ENCODE measurements around the gene NFYC.

DNA sequence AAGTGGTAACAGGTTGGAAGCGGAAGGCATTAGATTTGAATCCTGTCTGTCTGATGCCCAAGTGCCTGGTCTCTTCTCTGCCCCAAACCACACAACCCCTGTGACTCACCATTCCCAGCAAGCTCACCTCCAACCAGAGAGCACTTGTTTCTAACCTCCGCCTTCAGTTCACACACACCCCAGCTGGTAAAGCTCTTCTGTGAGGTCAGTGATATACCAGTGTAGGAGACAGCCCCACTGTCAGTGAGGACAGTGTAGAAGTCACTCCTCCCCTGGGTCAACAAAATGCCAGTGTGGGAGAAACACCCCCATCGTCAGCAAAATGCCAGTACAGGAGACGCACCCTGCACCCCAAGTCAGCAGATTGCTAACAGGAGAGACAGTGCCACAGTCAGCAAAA lies 28.6 kb upstream of the NFYC start:
- TF ChIP-seq POLR2A (IDR thresholded peaks at IDR 0.05), result no peak
- TF ChIP-seq, protein P1, sequence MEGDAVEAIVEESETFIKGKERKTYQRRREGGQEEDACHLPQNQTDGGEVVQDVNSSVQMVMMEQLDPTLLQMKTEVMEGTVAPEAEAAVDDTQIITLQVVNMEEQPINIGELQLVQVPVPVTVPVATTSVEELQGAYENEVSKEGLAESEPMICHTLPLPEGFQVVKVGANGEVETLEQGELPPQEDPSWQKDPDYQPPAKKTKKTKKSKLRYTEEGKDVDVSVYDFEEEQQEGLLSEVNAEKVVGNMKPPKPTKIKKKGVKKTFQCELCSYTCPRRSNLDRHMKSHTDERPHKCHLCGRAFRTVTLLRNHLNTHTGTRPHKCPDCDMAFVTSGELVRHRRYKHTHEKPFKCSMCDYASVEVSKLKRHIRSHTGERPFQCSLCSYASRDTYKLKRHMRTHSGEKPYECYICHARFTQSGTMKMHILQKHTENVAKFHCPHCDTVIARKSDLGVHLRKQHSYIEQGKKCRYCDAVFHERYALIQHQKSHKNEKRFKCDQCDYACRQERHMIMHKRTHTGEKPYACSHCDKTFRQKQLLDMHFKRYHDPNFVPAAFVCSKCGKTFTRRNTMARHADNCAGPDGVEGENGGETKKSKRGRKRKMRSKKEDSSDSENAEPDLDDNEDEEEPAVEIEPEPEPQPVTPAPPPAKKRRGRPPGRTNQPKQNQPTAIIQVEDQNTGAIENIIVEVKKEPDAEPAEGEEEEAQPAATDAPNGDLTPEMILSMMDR (IDR thresholded peaks at IDR 0.05), result no peak

Data from uterus (tissue), 2 donors.